ENCODE data around the gene SMIM29. TPM values are rescaled to one million over a fixed set of nuclear protein-coding genes. Genes with fewer than 3 reads are reported as not detected.

Gene SMIM29
- total RNA-seq, 1 experiment from 2014 or later = 25.8 TPM

- Histone ChIP-seq H3K27me3 (ENCODE audit: low read length) (no peaks in the 10 kb centered on the region), H4K20me1 (ENCODE audit: low read length) (no peaks in the 10 kb centered on the region), H3K4me2 (ENCODE audit: low read length) (no peak overlapping the region), H3K9me2 (replicated peaks; ENCODE audit: low read length) (no peaks in the 10 kb centered on the region), H2AFZ (ENCODE audit: low read length) (no peak overlapping the region), H3K9ac (ENCODE audit: low read length) (no peak overlapping the region), H3K9me3 (ENCODE audit: low read length) (no peaks in the 10 kb centered on the region), H3K4me1 (ENCODE audit: insufficient read depth, low read length) (peaks cover 9% of the 10 kb centered on the region), H3F3A (ENCODE audit: low read length, unreplicated experiment) (no peaks in the 10 kb centered on the region), H3K79me2 (ENCODE audit: low read length) (no peaks in the 10 kb centered on the region), H3K4me3 (ENCODE audit: low read length) (no peak overlapping the region), H3K36me3 (ENCODE audit: low read depth, low read length) (no peaks in the 10 kb centered on the region), H3K27ac (ENCODE audit: low read length) (no peak overlapping the region)
- ChIA-PET CTCF (interaction anchor here (0.6 kb wide), 1 partner anchor 55 kb away, joined by 5 read pairs; no protein-coding TSS in a partner anchor), POLR2A (ENCODE audit: unreplicated experiment) (no interaction called here)
- intact Hi-C loops (cut with micrococcal nuclease) = no loop called here
- TF ChIP-seq EZH2phosphoT487 (IDR thresholded peaks at IDR 0.05; ENCODE audit: borderline replicate concordance, low read length) (no peak), EZH2 (IDR thresholded peaks at IDR 0.05; ENCODE audit: low read length, unreplicated experiment) (no peak)
- TF ChIP-seq, protein P1, sequence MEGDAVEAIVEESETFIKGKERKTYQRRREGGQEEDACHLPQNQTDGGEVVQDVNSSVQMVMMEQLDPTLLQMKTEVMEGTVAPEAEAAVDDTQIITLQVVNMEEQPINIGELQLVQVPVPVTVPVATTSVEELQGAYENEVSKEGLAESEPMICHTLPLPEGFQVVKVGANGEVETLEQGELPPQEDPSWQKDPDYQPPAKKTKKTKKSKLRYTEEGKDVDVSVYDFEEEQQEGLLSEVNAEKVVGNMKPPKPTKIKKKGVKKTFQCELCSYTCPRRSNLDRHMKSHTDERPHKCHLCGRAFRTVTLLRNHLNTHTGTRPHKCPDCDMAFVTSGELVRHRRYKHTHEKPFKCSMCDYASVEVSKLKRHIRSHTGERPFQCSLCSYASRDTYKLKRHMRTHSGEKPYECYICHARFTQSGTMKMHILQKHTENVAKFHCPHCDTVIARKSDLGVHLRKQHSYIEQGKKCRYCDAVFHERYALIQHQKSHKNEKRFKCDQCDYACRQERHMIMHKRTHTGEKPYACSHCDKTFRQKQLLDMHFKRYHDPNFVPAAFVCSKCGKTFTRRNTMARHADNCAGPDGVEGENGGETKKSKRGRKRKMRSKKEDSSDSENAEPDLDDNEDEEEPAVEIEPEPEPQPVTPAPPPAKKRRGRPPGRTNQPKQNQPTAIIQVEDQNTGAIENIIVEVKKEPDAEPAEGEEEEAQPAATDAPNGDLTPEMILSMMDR (conservative IDR thresholded peaks at IDR 0.05; ENCODE audit: low read depth, low read length) = no peak
- BruUV-seq (replicated peaks) = no TSS peak
- ATAC-seq (no peak), DNase-seq (no peak)
Observed at GRCh38 chr6:34218691-34219090, 30.1 kb downstream of the SMIM29 start.

GRCh38 chr6:34213772-34214171, 35.0 kb downstream of the SMIM29 start:
- Histone ChIP-seq H3K9me2 (replicated peaks; ENCODE audit: low read length) (no peaks in the 10 kb centered on the region), H4K20me1 (ENCODE audit: low read length) (no peaks in the 10 kb centered on the region), H3K9me3 (ENCODE audit: low read length) (no peaks in the 10 kb centered on the region), H3K36me3 (ENCODE audit: low read depth, low read length) (no peaks in the 10 kb centered on the region), H3K79me2 (ENCODE audit: low read length) (no peaks in the 10 kb centered on the region), H3K4me3 (ENCODE audit: low read length) (no peak overlapping the region), H3K4me2 (ENCODE audit: low read length) (no peak overlapping the region), H3K27me3 (ENCODE audit: low read length) (no peaks in the 10 kb centered on the region), H3K4me1 (ENCODE audit: insufficient read depth, low read length) (no peaks in the 10 kb centered on the region), H2AFZ (ENCODE audit: low read length) (no peak overlapping the region), H3F3A (ENCODE audit: low read length, unreplicated experiment) (no peaks in the 10 kb centered on the region), H3K9ac (ENCODE audit: low read length) (no peak overlapping the region), H3K27ac (ENCODE audit: low read length) (no peak overlapping the region)
- ChIA-PET CTCF (no interaction called here), POLR2A (ENCODE audit: unreplicated experiment) (no interaction called here)
- intact Hi-C loops (cut with micrococcal nuclease) = no loop called here
- no peak for DNase-seq
- no peak for TF ChIP-seq EZH2 (IDR thresholded peaks at IDR 0.05; ENCODE audit: low read length, unreplicated experiment)
- TF ChIP-seq EZH2phosphoT487 (IDR thresholded peaks at IDR 0.05; ENCODE audit: borderline replicate concordance, low read length) = no peak
- TF ChIP-seq, protein P1 (conservative IDR thresholded peaks at IDR 0.05; ENCODE audit: low read depth, low read length) = no peak
- BruUV-seq (replicated peaks) = no TSS peak
- no peak for ATAC-seq

DNA sequence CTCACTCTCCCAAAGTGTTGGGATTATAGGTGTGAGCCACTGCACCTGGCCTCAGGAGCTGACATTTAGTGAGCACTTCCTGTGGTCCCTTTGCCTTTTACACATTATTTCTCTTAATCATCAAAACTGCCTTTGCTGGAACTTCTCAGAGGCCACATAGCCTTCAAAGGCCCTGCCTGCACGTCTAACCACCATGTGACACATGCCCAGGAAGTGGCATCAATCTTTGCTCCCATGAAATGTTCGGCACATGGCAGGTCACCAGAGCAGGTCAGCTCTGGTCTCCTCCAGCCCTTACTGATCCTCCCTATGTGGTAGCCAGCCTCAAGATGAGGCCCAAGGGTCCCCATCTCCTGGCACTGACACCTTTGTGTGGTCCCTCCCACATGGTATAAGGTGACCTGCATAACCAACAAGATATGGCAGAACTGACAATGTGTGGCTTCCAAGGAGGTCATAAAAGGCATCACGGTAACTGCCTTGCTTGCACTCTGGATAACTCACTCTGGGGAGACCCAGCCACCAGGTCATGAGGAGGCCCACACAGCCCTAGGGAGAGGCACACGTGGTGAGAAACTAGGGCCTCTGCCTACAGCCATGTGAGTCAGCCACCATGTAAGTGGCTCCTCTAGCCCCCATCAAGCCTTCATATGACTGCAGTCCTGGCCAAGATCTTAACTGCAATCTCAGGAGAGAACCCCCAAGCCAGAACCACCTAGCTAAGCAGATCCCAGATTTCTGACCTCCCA, 40.9 kb downstream of the SMIM29 start:
- H3F3A ChIP-seq (ENCODE audit: low read length, unreplicated experiment) = no peaks in the 10 kb centered on the region
- H3K27ac ChIP-seq (ENCODE audit: low read length) = no peak overlapping the region
- DNase-seq (no peak), ATAC-seq (no peak)
- POLR2A ChIA-PET (ENCODE audit: unreplicated experiment) = no interaction called here
- BruUV-seq (replicated peaks) = no TSS peak
- no peak overlapping the region for H3K4me3 ChIP-seq (ENCODE audit: low read length)
- no peaks in the 10 kb centered on the region for H4K20me1 ChIP-seq (ENCODE audit: low read length)
- no peaks in the 10 kb centered on the region for H3K9me3 ChIP-seq (ENCODE audit: low read length)
- CTCF ChIA-PET = no interaction called here
- no peaks in the 10 kb centered on the region for H3K9me2 ChIP-seq (replicated peaks; ENCODE audit: low read length)
- no peaks in the 10 kb centered on the region for H3K4me1 ChIP-seq (ENCODE audit: insufficient read depth, low read length)
- no peak overlapping the region for H2AFZ ChIP-seq (ENCODE audit: low read length)
- intact Hi-C loops (cut with micrococcal nuclease) = no loop called here
- no peak overlapping the region for H3K4me2 ChIP-seq (ENCODE audit: low read length)
- H3K79me2 ChIP-seq (ENCODE audit: low read length) = no peaks in the 10 kb centered on the region
- H3K36me3 ChIP-seq (ENCODE audit: low read depth, low read length) = no peaks in the 10 kb centered on the region
- H3K9ac ChIP-seq (ENCODE audit: low read length) = no peak overlapping the region
- TF ChIP-seq, protein P1 (conservative IDR thresholded peaks at IDR 0.05; ENCODE audit: low read depth, low read length) = no peak
- H3K27me3 ChIP-seq (ENCODE audit: low read length) = no peaks in the 10 kb centered on the region
